Mucosa of descending colon (tissue), 3 donors: ENCODE measurements around the gene PTPN22. TPM values are rescaled to one million over a fixed set of nuclear protein-coding genes. Genes with fewer than 3 reads are reported as not detected.
"Not testable (repeated sequence)": the region's sequence is repeated elsewhere in the genome, so short reads cannot be mapped to it uniquely, and the experiment has no call there.

ENCODE experiments used
- ATAC-seq: fragments of 200-7000 bp; cut with Tn5 transposase; one replicate; pipeline ENCODE4 v1.9.1; 2020; ENCODE audit warnings: mild to moderate bottlenecking, moderate library complexity
- DNase-seq, 3 donors: peaks; one replicate each; pipeline ENCODE4 v3.0.0-alpha.2; 2020
- H3K36me3 ChIP-seq: fragments of 200-600 bp; one replicate; pipeline ENCODE4 v1.8.0; 2021; ENCODE audit warnings: low read depth, mild to moderate bottlenecking
- H3K4me1 ChIP-seq: fragments of 200-600 bp; one replicate; pipeline ENCODE4 v1.8.0; 2021; ENCODE audit warnings: low read depth, mild to moderate bottlenecking
- H3K4me3 ChIP-seq: fragments of 200-600 bp; one replicate; pipeline ENCODE4 v1.8.0; 2021; ENCODE audit warnings: mild to moderate bottlenecking
- H3K9me3 ChIP-seq: fragments of 200-600 bp; one replicate; pipeline ENCODE4 v1.8.0; 2021; ENCODE audit warnings: mild to moderate bottlenecking
- intact Hi-C, 2 donors: fragments of 100-400 bp; cut with DNase I in 1 of 2; cut with micrococcal nuclease in 1 of 2; formaldehyde crosslinking; loops; one replicate each; pipeline versions ENCODE4 v1.11.0 to v1.11.1; 2022; cut with DNase I, micrococcal nuclease
- total RNA-seq, 3 donors: library from RNA; stranded (reverse); fragmentation: NEBNext Ultra II Directional in 2 of 3; extraction: Animal tissue kit (Norgen Biotek cat#: 25700) in 2 of 3; gene quantifications; one replicate each; pipeline versions ENCODE4 v1.2.1 to v1.2.4, GENCODE V29; 2021 to 2023
- TF ChIP-seq, protein P1 (sequence below): fragments of 200-600 bp; IDR thresholded peaks from one replicate; pipeline ENCODE4 v1.8.0; 2022; ENCODE audit warnings: antibody characterized with exemption, mild to moderate bottlenecking
- donor health status: DM: no; HTN: no; CAD: no; lungs with moderate emphysema.
- donor health status: DM: no; HTN: no; CAD: no.
- donor health status: DM: no; HTN: yes; CAD: no.

The PTPN22 gene
- total RNA-seq, 3 donors from 2014 or later, result 4.3 to 8.3 (median 5.2) TPM

GRCh38 chr1:113855630-113856400, 15.7 kb downstream of the PTPN22 start:
- TF ChIP-seq, protein P1, sequence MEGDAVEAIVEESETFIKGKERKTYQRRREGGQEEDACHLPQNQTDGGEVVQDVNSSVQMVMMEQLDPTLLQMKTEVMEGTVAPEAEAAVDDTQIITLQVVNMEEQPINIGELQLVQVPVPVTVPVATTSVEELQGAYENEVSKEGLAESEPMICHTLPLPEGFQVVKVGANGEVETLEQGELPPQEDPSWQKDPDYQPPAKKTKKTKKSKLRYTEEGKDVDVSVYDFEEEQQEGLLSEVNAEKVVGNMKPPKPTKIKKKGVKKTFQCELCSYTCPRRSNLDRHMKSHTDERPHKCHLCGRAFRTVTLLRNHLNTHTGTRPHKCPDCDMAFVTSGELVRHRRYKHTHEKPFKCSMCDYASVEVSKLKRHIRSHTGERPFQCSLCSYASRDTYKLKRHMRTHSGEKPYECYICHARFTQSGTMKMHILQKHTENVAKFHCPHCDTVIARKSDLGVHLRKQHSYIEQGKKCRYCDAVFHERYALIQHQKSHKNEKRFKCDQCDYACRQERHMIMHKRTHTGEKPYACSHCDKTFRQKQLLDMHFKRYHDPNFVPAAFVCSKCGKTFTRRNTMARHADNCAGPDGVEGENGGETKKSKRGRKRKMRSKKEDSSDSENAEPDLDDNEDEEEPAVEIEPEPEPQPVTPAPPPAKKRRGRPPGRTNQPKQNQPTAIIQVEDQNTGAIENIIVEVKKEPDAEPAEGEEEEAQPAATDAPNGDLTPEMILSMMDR, result no peak

DNA sequence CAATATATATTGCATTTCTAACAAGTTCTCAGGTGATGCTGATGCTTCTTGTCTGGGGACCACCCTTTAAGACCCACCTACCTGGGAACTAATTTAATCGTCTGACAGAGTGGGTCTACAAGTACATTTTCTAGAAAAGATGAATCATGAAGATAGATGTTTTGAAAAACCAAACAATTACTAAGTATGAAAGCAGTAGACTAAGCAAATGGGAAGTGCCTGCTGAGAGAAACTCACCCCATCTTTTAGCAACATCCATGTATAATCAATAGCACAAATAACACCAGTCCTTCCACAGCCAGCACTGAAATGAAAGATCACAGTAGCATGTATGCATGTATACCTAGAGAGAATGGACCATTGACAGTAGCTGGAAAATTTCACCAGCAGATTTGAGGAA, 17.3 kb downstream of the PTPN22 start:
- H3K4me3 ChIP-seq, result no peak overlapping the region
- H3K9me3 ChIP-seq, result no peaks in the 10 kb centered on the region
- intact Hi-C loops, result no loop called here
- no peaks in the 10 kb centered on the region for H3K36me3 ChIP-seq
- no peak for DNase-seq
- H3K4me1 ChIP-seq, result no peaks in the 10 kb centered on the region
- ATAC-seq, result no peak
- TF ChIP-seq, protein P1, result no peak

More at GRCh38 chr1:113855630-113856400, 15.7 kb downstream of the PTPN22 start:
- ATAC-seq, result no peak
- no peaks in the 10 kb centered on the region for H3K4me1 ChIP-seq
- no peak overlapping the region for H3K4me3 ChIP-seq
- intact Hi-C loops, result no loop called here
- no peak for DNase-seq
- no peaks in the 10 kb centered on the region for H3K36me3 ChIP-seq
- H3K9me3 ChIP-seq, result no peaks in the 10 kb centered on the region

DNA sequence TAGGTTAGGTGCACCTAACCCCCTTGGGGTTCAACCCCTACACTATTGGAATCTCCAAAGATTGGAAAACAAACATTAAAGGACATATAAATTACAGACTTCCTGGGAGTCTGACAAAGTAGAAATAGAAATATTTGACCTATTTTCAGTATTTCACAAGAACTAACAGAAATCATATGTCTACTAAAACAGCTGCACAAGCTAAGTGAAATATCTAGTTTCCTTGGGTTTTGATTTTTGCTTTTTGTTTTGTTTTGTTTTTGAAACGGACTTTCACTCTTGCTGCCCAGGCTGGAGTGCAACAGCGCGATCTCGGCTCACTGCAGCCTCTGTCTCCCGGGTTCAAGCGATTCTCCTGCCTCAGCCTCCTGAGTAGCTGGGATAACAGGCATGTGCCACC, 18.8 kb downstream of the PTPN22 start:
- H3K4me3 ChIP-seq, H3K4me1 ChIP-seq, H3K36me3 ChIP-seq, intact Hi-C loops, DNase-seq, H3K9me3 ChIP-seq, ATAC-seq: not testable (repeated sequence)

GRCh38 chr1:113850127-113850796, 21.2 kb downstream of the PTPN22 start:
- Histone ChIP-seq H3K4me3 (no peak overlapping the region), H3K9me3 (peaks cover 8% of the 10 kb centered on the region), H3K36me3 (no peaks in the 10 kb centered on the region), H3K4me1 (no peaks in the 10 kb centered on the region)
- DNase-seq (no peak), ATAC-seq (no peak)
- TF ChIP-seq, protein P1, result no peak
- intact Hi-C loops, result no loop called here

GRCh38 chr1:113849072-113849471, 22.4 kb downstream of the PTPN22 start:
- ATAC-seq, result no peak

More at GRCh38 chr1:113849072-113849471, 22.4 kb downstream of the PTPN22 start:
- Histone ChIP-seq H3K36me3 (no peaks in the 10 kb centered on the region), H3K4me1 (no peaks in the 10 kb centered on the region), H3K9me3 (peaks cover 8% of the 10 kb centered on the region), H3K4me3 (no peak overlapping the region)
- DNase-seq, result no peak
- intact Hi-C loops, result loop anchor here in 1 of 2 donors (10.0 kb wide), 1 partner anchor 46 kb away; no protein-coding TSS in a partner anchor
- TF ChIP-seq, protein P1, result no peak
